GM18502 (cell line): ENCODE results near the gene TMEM107.
"Not testable (repeated sequence)": the region's sequence is repeated elsewhere in the genome, so short reads cannot be mapped to it uniquely, and the experiment has no call there.

Experiments
- ATAC-seq: cut with Tn5 transposase; IDR thresholded peaks from one replicate; pipeline ENCODE4 v1.9.1; 2021; ENCODE audit warnings: mild to moderate bottlenecking; ENCODE audit not compliant: unreplicated experiment, poor library complexity

Gene TMEM107

GRCh38 chr17:8189711-8190477 lies 13.7 kb upstream of the TMEM107 start, which contains the start of gene BORCS6:
Gene BORCS6 (minus strand): TSS chr17:8190180. CDS start chr17:8190140, 40 bp downstream.
- peak; percentile 41 for ATAC-seq

DNA sequence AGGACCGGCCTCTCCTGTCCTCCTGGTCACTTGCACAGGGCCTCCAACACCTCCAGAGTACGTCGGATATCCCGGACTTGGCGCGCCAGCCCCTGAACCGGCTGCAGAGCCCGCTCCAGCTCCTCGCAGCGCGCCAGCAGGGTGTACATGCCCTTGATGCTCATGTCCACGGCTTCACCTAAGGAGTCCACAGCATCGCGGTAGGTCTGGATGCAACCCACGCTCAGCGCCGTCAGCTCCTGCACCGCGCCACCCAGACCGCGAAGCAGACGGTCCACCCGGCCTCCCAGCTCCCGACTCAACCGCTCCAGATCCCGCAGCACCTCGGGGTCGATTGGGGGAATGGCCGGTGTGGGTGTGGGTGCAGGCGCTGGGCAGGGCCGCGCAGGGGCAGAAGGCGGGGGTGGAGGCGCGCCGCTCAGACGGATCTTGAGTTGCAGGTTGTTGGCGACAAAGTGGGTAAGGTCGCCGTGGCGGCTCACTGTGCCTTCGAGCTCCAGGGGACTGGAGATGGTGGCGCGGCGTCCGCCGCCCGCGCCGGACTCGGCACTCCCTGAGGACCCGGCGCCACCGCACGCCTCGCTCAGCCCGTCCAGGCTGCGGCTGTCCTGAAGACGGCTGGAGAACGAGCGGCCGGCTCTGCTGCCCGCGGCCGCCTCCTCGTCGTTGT lies 13.0 kb upstream of the TMEM107 start:
- ATAC-seq: no peak

DNA sequence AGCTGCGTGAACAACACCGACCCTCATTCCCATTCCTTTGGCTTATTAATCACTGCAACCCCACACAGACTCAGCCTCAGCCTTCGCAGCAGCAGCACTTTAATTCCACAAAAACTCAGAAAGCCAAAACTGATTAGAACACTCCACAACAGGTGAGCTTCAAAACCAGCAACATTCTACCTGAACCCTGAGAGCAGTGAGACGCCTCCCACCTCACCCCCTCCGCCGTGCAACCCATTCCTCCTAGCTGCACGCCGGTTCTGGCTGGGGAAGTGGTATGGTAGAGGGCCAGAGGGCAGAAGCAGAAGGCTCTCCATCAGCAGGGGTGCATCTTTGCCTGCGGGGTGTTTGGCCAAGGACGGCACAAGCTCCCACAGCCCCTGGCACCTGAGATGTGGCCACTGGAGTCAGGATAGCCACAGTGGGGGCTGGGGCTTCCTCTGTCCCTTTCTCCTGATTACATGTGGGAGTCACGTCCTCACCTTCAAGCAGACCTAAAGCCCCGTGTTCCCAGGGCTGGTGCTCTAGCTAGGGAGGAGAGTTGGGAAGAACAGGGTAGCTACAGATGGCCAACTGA lies 12.2 kb upstream of the TMEM107 start:
- no peak for ATAC-seq

- peak; percentile 21 for ATAC-seq
Measured at GRCh38 chr17:8187517-8188262, 11.5 kb upstream of the TMEM107 start.

DNA sequence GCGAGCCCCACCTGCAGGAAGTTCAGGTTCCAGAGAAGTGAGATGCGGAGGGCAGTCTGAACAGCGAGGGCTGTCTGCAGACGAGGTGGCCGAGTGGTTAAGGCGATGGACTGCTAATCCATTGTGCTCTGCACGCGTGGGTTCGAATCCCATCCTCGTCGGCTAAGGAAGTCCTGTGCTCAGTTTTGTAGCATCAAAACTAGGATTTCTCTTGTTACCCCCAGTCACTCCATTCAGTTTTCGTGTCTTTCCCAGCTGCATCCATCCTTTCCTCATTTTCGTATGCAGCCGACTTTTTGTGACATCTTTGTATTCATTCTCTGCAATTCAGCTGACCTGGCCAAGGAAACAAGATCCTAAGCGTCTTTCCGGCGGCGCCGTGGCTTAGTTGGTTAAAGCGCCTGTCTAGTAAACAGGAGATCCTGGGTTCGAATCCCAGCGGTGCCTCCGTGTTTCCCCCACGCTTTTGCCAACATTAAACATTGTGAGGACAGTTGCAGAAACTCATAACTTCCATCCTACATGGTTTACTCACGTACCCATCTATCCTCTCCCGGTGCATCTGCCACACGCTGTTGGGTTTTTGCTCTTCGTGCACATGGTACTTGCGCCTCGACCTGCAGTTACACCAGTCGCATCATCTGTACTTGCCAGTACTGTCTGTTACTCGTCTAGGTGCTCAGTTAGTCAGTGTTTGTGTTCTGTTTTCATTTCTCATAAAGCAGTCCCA lies 10.8 kb upstream of the TMEM107 start:
- ATAC-seq: peak; percentile 29

DNA sequence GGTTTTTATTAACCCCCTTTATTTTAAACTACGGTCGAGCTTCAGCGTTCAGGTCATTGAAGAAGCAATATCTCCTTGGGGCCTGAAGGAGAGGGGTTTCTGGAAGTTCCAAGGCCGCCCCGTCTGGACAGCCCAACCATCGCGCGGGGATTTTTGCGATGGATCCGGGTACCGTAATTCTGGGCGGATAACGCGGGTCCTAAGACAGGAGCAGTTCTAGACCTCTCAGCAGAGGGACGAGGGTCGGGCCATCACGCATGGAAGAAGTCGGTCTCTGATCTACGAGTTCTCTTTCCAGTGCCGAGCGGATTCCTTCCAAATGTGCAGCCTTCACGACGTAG lies 10.2 kb upstream of the TMEM107 start:
- no peak for ATAC-seq

- ATAC-seq: peak; percentile 22
Measured at GRCh38 chr17:8185582-8186445, 9.6 kb upstream of the TMEM107 start.

GRCh38 chr17:8176998-8177731 lies 985 bp upstream of the TMEM107 start:
- ATAC-seq: no peak

DNA sequence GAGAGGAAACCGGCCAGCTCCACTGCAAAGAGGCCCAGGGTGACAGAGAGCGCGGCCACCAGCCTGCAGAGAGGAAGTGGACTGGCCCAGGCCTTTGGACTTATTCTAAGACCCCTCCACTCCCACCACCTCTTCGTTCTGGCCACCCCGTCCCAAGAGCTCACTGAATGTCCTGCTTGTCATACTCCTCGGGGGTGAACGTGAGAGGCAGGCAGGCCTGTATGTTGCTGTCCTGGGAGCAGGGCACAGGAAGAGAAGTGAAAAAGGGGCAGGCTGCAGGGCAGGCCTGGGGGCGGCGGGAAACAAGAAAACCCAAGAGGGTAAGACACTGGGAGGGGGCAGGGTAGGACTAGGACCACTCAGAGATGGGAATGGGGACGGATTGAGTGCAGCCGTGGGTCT lies 384 bp downstream of the TMEM107 start:
- no peak for ATAC-seq

DNA sequence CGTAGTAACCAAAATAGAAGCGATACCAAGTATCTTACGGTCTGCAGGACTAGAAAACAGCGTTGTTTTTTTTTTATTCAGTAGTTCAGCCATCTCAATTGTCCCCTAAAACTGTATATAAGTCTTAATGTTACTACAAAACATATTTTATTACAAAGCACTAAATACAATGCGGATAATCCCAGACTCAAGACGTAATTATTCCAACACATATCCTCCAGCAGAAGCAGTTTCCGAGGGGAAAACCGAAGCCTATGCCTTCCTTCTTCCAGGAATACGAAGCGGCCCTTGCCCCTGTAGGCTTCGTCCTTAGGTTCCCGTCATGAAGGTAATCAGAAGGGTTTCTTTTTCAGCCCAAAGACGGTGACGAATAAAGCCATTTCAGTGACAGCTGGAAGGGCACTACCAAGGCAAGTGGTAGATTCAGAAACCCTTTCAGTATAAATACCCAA lies 2.3 kb downstream of the TMEM107 start:
- ATAC-seq: no peak

DNA sequence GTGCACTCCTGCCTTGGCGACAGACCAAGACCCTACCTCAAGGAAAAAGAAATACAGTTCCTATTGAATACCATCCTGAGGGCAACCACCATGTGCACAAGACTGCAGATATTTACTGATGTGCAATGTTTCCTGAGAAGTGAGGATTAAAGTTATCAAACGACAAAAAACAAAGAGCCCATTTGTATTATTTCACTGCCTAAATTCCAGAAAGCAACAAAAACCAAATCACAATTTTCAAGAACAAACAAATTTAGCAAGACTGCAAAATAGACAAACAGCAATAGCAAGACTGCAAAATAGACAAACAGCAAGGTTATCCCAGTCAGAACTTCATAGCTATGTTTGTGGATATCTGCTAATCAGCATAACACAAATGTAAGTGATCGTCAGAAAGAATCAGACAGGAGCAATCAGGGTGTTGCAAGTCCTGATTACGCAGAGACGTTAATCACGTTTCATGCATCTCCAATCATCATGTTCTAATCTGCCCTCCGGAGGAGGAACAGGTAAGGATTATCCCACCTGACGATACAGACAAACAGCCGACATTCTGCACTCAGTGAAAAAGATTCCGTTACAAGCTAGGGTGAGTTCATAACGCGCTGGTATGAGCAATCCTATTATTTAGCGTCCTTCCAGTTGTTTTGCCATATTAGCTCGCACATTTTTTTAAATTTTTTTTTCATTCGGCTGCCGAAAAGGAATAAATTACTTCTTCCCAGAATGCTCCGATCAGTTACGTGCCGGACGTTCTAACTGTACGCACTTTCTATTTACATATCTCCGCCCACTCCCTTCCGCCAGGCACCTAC lies 2.9 kb downstream of the TMEM107 start:
- peak; percentile 62 for ATAC-seq

GRCh38 chr17:8170186-8170585 lies 6.0 kb downstream of the TMEM107 start:
- not testable (repeated sequence) for ATAC-seq

GRCh38 chr17:8167526-8167925 lies 8.7 kb downstream of the TMEM107 start:
- ATAC-seq: no peak

- ATAC-seq: no peak
Measured at GRCh38 chr17:8166731-8167130, 9.4 kb downstream of the TMEM107 start.

GRCh38 chr17:8164815-8165131 lies 11.4 kb downstream of the TMEM107 start:
- ATAC-seq: no peak

- no peak for ATAC-seq
Measured at GRCh38 chr17:8163978-8164814, 12.0 kb downstream of the TMEM107 start.
